ENCODE measurements around the gene NPAS3.

Gene NPAS3

DNA sequence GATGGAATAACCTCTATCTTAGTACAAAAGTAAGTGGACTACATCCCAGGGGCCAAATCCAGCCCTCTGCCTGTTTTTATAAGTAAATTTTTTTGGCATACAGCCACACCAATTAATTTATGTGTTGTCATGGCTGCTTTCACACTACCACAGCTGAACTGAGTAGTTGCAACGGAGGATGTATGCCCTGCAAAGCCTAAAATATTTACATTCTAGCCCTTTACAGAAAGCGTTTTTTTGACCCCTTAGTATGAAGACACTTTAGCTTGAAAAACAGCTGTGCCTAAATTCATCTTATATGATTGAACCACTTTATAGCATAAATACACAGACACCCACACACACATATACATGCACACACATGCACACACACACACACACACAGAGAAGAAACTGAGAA lies 510.6 kb downstream of the NPAS3 start:
- DNase-seq (ENCODE audit: low spot score) = no peak

DNA sequence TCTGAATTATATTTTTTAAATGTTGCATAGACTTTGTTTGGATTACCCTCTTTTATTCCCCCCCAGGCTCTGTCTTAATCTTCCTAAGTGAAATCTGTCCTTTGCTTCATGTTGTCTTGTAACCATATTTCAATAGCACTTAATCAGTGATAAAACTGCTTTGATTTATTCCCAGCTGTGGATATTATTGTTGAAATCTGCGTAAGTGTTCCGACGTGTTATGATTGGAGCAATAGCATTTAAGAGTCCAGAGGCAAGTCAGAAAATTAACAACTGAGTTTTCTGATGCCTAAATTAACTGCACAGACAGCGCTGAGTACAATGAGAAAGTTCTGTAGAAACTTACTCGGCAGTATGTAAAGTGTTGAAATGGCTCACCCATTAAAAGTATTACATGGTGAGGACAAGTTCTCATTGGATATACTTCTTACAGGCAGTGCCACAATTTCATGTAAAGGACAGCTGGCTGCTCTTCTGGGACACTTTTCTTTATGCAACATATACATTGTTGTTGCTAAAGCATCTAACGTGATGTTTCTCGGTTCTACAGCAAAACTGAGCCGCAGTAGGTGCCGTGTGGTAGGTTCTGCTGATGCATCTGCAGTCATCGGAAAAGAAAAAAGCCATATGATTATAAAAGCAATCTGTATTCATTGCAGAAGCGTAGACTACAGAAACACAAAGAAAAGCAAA lies 511.2 kb downstream of the NPAS3 start:
- DNase-seq (ENCODE audit: low spot score) = no peak

GRCh38 chr14:33450416-33450815 lies 511.7 kb downstream of the NPAS3 start:
- DNase-seq (ENCODE audit: low spot score) = no peak

DNA sequence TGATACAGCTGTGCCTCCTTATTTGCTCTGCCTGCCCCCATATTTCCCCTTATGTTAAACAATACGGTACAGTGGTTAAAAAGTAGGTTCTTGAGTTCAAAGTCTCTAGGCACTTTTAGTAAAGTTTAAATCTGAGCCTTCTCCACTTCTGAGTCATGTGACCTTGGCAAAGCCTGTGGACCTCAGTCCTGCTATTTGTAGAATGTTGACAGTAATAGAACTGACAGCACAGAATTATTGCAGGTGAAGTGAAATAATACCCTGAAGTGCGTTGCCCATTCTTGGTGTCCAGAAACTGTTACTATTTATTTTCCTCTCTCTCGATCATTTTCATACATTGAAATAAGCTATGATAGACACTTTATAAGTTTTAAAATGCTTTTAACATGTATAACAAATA lies 512.5 kb downstream of the NPAS3 start:
- no peak for DNase-seq (ENCODE audit: low spot score)

DNA sequence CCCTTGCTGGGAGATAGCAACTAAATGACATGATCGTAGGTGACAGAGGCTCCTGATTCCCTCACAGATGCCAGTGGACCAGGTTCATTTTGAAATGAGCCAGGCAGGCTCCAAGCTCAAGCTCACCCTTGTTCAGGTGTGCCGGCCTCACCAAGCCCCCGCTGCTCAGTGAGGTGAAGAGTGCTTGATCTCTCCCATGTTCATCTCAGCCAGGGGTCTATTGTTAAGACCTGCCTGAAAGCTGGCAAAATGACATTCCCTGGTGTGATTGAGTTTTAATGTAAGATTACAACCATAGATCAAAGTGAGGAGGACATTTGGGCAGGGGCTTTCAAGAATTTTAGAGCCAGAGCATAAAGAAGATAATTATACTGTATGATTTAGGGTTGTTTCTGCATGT lies 514.3 kb downstream of the NPAS3 start:
- DNase-seq (ENCODE audit: low spot score) = no peak

DNA sequence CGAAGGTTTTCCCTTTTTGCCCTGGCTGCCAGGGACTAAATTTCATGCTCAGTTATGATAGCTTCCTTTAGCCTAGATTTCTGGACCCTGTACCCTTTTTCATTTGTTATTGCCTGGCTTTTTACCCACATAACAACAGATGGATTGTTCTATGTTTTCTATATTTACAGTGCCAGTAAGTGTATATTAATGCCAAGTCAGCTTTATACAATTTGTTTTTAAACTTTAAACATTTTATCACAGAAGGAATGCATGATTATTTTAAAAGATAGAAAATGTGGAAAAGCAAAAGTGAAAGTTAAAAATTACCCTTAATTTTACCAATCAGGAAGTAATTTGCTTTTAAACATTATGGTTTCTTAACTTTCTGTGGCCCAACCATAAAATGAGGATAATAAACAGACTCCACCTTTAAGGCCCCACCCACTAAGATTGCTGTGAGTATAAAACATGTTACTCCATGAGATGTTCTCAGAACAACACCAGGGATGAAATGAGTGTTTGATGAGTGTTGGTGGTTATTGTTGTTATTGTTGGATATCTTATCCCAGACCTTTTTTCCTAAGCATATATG lies 515.4 kb downstream of the NPAS3 start:
- no peak for DNase-seq (ENCODE audit: low spot score)

DNA sequence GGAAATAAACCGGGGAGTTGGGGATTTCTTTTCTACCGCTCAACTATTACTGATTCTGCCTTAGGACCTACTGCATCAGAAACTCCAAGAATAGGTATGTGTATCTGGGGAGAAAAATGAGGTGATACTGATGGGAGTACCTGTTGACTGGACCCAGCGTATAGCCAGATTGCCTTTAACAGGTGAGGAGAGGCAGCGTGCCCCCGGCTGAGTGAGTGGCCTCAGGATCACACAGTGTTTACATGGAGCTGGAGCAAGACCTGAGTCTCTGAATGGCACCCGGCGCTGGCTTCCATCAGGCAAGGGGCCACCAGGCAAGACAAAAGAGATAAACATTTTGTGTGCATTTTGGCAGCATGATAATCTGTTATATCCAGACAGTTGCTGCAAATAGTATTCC lies 516.0 kb downstream of the NPAS3 start:
- DNase-seq (ENCODE audit: low spot score) = no peak

DNA sequence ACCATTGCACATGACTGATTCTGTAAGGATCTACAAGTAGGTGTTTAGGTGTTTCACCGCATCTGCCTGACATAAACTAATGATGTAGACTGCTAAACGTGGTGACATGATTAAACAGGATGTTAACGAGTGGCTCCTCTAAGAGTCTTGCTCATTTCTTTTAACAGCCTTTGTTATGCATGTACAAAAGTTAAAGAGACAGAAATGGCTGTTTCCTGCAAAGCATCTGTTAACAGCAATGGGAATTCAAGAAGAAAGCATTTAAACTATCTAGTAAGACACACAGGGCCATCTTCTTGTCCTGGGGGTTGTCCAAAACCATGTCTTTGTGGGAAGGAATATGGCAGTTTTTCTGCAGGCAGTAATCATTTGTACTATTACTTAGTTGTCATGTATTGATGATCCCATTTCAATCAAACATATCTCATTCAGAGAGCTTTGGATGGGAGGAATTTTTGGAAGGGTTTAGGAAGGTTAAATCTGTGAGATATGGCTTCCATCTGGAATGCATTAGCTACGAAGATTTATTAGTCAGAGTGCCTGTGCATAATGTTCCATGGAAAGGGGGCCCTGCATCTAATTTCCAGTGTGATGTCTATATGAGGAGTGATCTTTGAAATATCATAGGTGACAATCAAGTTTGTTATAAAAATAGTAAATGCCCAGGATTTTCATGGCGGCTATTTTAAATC lies 517.1 kb downstream of the NPAS3 start:
- DNase-seq (ENCODE audit: low spot score) = no peak

DNA sequence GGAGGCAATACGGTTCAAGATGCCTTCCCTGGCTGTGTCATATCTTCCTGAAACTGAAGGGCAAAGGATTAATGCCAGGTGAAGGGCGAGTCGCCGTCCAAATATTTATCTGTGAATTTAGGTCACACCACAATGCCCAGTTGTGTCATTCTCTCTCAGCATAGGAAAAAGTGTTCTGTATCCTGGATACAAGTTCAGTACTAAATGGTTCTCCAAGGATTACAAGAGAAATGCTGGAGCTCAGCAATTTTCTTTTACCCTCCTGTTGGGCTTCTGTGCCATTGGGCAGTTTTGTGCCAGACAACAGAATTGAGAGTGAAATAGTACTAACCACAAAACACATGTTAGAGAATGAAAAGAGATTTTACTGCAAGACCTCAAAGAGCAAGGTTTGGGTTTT lies 518.3 kb downstream of the NPAS3 start:
- no peak for DNase-seq (ENCODE audit: low spot score)

DNA sequence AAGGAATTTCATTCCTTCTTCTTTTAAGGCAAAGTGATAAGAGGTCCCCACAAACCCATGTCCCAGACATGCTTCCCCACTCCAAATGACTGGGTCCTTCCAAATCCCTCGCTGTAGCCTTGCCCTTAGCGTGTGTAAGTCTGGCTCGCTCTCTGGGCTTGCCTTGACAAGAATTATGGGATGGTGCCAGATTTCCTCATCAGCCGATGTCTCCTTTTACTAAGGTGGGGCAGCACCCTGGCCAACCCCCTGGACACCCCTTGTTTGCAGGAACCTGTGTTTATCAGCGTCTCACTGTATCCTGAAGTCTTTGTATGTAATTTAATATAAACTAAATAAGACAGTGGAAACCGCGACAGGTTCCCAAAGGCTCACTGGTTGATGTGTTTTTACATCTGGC lies 518.9 kb downstream of the NPAS3 start:
- no peak for DNase-seq (ENCODE audit: low spot score)

DNA sequence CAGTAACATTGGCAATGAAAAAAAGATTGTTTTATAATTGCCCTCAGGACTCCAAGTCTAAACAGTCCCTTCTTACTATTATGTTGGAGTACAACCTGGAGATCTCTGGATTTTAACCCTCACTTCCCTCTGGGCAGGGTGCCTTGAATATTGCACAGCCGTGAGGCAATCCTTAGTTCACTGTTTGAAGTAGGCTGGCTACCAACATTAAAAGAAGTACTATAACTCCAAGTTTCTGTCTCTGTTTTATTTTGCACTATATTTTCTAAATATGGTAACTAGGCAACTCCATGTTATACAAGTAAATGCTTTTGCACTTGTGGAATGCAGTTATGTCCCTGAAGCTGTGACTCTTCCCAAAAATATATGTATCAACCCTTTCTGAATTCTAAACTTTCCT lies 521.5 kb downstream of the NPAS3 start:
- no peak for DNase-seq (ENCODE audit: low spot score)

- no peak for DNase-seq (ENCODE audit: low spot score)
Observed at GRCh38 chr14:33461036-33461435, 522.4 kb downstream of the NPAS3 start.

DNA sequence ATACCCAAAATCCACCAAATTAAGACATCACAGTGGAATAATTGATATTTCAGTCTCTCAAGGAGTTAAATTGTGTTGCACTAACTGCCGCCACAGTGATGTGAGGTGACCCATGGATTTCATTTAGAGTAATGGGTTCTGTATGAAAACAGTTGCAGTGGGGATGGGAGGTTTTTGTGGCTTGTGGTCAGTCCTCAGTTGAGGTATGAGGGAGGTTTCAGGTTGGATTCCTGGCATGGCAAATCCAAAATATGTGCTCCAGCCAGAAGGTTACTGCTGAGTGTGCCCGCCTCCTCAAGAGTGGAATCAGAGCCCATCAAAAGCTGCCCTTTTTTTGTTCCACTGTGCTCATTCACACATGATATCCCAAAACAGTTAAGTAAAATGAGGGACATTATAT lies 525.1 kb downstream of the NPAS3 start:
- DNase-seq (ENCODE audit: low spot score) = no peak

DNA sequence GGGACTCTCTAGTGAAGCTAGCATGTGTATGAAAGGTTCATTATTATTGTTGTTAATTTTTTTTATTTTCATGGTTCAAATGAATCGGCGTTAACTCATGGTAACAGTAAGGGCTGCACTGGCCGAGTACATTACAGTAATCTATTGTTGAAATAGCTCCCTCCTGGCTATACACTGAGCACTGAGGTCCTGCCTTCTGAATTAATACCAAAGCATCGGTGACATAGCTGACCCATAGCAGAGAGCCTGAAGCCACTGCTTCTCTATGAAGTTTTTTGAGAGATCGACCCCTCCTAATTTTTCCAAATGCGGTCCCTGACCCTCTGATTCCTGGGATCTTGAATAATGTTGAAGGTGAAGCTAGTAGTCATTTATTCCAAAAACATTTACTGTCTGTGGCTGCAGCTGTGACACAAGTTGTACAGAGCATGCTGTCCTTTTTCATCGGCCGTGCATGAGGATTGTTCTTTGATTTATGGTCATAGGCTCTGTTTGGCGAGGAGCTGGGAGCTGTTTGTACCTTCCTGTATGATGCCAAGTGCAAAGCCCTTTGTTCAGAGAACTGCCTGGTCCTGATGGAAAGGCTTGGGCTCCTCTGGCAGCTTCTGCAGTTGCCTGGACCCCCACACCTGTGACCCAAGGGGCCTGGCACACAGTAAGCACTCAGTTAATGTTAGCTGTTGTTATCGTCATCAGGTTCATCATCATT lies 525.7 kb downstream of the NPAS3 start:
- no peak for DNase-seq (ENCODE audit: low spot score)

DNA sequence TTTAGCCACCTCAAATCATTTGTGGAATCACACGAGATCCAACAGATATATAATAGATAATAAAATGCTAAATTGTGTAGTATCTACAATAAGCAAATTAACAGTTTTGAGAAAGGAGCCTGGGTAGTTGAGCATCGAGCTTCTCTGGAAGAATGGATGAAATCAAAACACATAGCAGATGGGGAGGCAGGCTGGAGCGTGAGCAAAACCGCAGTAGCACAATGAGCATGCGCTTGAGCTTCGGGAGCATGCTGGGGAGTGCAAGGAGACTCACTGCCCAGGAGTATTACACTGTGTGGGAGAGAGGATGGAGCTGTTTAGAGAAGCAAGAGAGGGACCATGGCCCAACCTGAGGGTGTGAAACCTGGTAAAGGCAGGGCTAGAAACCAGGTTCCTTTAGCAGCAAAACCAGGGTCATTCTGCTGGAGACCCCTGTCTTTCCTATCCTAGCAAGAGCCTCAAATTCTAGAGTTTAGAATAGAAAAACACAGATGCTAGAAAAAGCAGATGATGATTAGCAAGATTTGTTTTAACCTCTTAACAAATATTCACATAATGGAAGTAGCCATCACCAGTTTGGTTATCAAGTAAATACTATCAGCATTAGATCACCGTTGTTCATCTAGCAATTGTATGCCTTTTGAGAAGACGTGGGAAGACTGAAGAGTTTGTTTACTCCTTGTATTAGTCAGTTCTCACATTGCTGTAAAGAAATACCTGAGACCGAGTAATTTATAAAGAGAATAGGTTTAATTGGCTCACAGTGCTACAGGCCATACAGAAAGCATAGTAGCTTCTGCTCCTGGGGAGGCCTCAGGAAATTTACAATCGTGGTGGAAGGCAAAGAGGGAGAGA lies 527.4 kb downstream of the NPAS3 start:
- no peak for DNase-seq (ENCODE audit: low spot score)

GRCh38 chr14:33467971-33468370 lies 529.3 kb downstream of the NPAS3 start:
- no peak for DNase-seq (ENCODE audit: low spot score)

DNA sequence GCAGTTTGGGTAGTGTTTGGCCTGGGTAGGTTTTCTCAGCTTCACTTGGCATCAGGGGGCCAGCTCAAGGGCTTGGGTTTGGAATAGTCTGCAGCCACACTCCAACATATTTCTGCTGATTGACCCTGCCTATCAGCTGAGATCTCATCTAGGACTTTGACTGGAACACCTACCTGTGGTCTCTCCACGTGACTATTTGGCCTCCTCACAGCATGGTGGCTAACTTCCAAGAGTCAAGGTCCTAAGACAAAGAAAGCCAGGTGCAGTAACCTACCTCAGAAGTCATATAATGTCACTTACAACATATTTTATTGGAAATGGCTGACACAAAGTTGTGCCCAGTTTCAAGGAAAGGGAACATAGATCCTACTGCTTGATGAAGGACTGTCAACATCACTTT lies 531.2 kb downstream of the NPAS3 start:
- no peak for DNase-seq (ENCODE audit: low spot score)

DNA sequence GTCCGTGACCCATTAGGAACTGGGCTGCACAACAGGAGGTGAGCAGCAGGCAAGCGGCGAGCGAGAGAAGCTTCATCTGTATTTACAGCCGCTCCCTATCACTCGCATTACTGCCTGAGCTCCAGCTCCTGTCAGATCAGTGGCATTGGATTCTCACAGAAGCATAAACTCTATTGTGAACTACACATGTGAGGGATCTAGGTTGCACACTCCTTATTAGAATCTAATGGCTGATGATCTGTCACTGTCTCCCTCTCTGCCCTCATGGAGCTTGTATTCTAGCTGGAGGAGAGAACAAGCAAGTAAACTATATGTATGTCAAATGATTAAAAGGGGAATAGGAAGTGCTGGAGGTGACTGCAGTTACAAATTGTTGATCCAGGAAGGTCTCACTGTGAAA lies 533.1 kb downstream of the NPAS3 start:
- DNase-seq (ENCODE audit: low spot score) = no peak

DNA sequence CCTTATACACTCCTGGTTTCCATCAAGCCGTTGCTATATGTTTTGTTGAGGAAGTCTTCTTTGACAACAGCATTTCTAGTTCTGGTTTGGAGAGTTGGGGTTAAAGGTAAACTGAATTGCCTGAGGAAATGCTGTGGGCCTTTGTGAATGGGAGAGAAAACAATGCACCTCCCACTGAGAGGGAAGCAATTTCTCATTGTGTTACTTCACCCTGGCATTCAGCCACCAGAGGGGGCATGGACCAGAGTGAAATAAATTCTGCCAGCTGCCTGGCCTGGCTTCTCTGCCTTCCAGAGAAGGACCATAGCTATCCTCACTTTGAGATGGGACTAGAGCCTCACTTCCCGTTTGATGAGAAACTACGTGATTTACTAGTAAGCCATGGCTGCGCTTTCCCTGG lies 536.9 kb downstream of the NPAS3 start:
- DNase-seq (ENCODE audit: low spot score) = no peak

- DNase-seq (ENCODE audit: low spot score) = no peak
Observed at GRCh38 chr14:33477797-33478196, 539.1 kb downstream of the NPAS3 start.

GRCh38 chr14:33480071-33480886 lies 541.6 kb downstream of the NPAS3 start:
- DNase-seq (ENCODE audit: low spot score) = no peak

Data from LoVo (cell line).